ENCODE data around the gene FTO. TPM values are rescaled to one million over a fixed set of nuclear protein-coding genes. Genes with fewer than 3 reads are reported as not detected.

The FTO gene
- total RNA-seq, 1 donor from 2014 or later, result 65.8 TPM

- H3K27ac Mint-ChIP-seq, result no peak overlapping the region
- DNase-seq (no peak), ATAC-seq (ENCODE audit: low read depth) (no peak)
- no peak overlapping the region for H3K4me3 Mint-ChIP-seq
- ChIA-PET POLR2A (no interaction called here), CTCF (no interaction called here)
- intact Hi-C loops (cut with micrococcal nuclease), result no loop called here
- H3K27me3 Mint-ChIP-seq, result no peaks in the 10 kb centered on the region
- peaks cover 6% of the 10 kb centered on the region for H3K9me3 Mint-ChIP-seq
- no peak for TF ChIP-seq CTCF (IDR thresholded peaks at IDR 0.05)
- H3K4me1 Mint-ChIP-seq, result peaks cover 18% of the 10 kb centered on the region
- peaks cover 2% of the 10 kb centered on the region for H3K36me3 Mint-ChIP-seq (ENCODE audit: low read depth)
These were observed 99.5 kb downstream of the FTO start for GRCh38 chr16:53803451-53803850.

- H3K4me3 Mint-ChIP-seq, result no peak overlapping the region
- ATAC-seq (ENCODE audit: low read depth) (no peak), DNase-seq (no peak)
- H3K36me3 Mint-ChIP-seq (ENCODE audit: low read depth), result no peaks in the 10 kb centered on the region
- H3K27ac Mint-ChIP-seq, result no peak overlapping the region
- no peak for TF ChIP-seq CTCF (IDR thresholded peaks at IDR 0.05)
- intact Hi-C loops (cut with micrococcal nuclease), result no loop called here
- H3K9me3 Mint-ChIP-seq, result peaks cover 4% of the 10 kb centered on the region
- ChIA-PET POLR2A (no interaction called here), CTCF (no interaction called here)
- H3K4me1 Mint-ChIP-seq, result peaks cover 18% of the 10 kb centered on the region
- no peaks in the 10 kb centered on the region for H3K27me3 Mint-ChIP-seq
These were observed 100.0 kb downstream of the FTO start for GRCh38 chr16:53803998-53804397.

GRCh38 chr16:53804467-53804866 is 100.5 kb downstream of the FTO start:
- no peak for ATAC-seq (ENCODE audit: low read depth)
- CTCF ChIA-PET, result no interaction called here
- Mint-ChIP-seq H3K36me3 (ENCODE audit: low read depth) (no peaks in the 10 kb centered on the region), H3K27ac (no peak overlapping the region), H3K4me1 (peaks cover 18% of the 10 kb centered on the region), H3K4me3 (no peak overlapping the region), H3K9me3 (peaks cover 4% of the 10 kb centered on the region), H3K27me3 (no peaks in the 10 kb centered on the region)
- no peak for DNase-seq
- POLR2A ChIA-PET, result no interaction called here
- TF ChIP-seq CTCF (IDR thresholded peaks at IDR 0.05), result no peak
- intact Hi-C loops (cut with micrococcal nuclease), result no loop called here

- DNase-seq (no peak), ATAC-seq (ENCODE audit: low read depth) (no peak)
- H3K4me1 Mint-ChIP-seq, result peaks cover 18% of the 10 kb centered on the region
- no peak overlapping the region for H3K27ac Mint-ChIP-seq
- H3K9me3 Mint-ChIP-seq, result peaks cover 4% of the 10 kb centered on the region
- ChIA-PET POLR2A (interaction anchor here (0.7 kb wide), 1 partner anchor 126 kb away, joined by 4 read pairs; no protein-coding TSS in a partner anchor), CTCF (no interaction called here)
- no peak for TF ChIP-seq CTCF (IDR thresholded peaks at IDR 0.05)
- no peak overlapping the region for H3K4me3 Mint-ChIP-seq
- no peaks in the 10 kb centered on the region for H3K27me3 Mint-ChIP-seq
- intact Hi-C loops (cut with micrococcal nuclease), result no loop called here
- peaks cover 1% of the 10 kb centered on the region for H3K36me3 Mint-ChIP-seq (ENCODE audit: low read depth)
These were observed 101.2 kb downstream of the FTO start for GRCh38 chr16:53805113-53805512.

- Mint-ChIP-seq H3K4me1 (peaks cover 18% of the 10 kb centered on the region), H3K27me3 (no peaks in the 10 kb centered on the region), H3K36me3 (ENCODE audit: low read depth) (peaks cover 8% of the 10 kb centered on the region), H3K9me3 (peaks cover 4% of the 10 kb centered on the region), H3K4me3 (no peak overlapping the region), H3K27ac (no peak overlapping the region)
- ChIA-PET CTCF (interaction anchor here (1.5 kb wide), 1 partner anchor 11 kb away, joined by 5 read pairs; no protein-coding TSS in a partner anchor), POLR2A (no interaction called here)
- DNase-seq (no peak), ATAC-seq (ENCODE audit: low read depth) (no peak)
- no peak for TF ChIP-seq CTCF (IDR thresholded peaks at IDR 0.05)
- intact Hi-C loops (cut with micrococcal nuclease), result no loop called here
These were observed 101.8 kb downstream of the FTO start for GRCh38 chr16:53805752-53806151.

All from activated B cell treated with CpG ODN at 0.5 μM for 24 hours (primary cell).